Measurements from ENCODE around the gene ACADL. TPM values are rescaled to one million over a fixed set of nuclear protein-coding genes. Genes with fewer than 3 reads are reported as not detected.

ACADL gene
- total and polyA plus RNA-seq, 2 of the 13 experiments (the other 11 are each of a cell fraction or from before 2014, with no cell fraction given): not detected

- Histone ChIP-seq H3K27ac (ENCODE audit: extremely low read length, insufficient read depth, low read length) (no peak overlapping the region), H3K36me3 (replicated peaks in 1 of 2; ENCODE audit: control insufficient read depth in 1 of 2, insufficient read depth in 2 of 2, low read length in 2 of 2) (no peaks in the 10 kb centered on the region), H3K4me1 (ENCODE audit: insufficient read depth, low read length) (peaks cover 11% of the 10 kb centered on the region), H4K20me1 (ENCODE audit: insufficient read depth, low read length) (no peaks in the 10 kb centered on the region), H3K4me2 (ENCODE audit: low read depth, low read length) (no peak overlapping the region), H3K9me3 (ENCODE audit: low read length) (0 out of 2 replicates have a peak, but pooled peaks cover 13% of the 10 kb centered on the region), H2AFZ (ENCODE audit: low read length) (no peak overlapping the region), H3K4me3 (replicated peaks in 1 of 3; ENCODE audit: insufficient read depth in 1 of 3, low read depth in 2 of 3, low read length in 3 of 3) (no peak overlapping the region), H3K27me3 (ENCODE audit: control insufficient read depth in 1 of 2, insufficient read depth in 2 of 2, low read length in 2 of 2) (no peaks in the 10 kb centered on the region), H3K79me2 (ENCODE audit: insufficient read depth, low read length) (no peaks in the 10 kb centered on the region), H3K9ac (ENCODE audit: insufficient read depth, low read depth, low read length) (no peak overlapping the region)
- ATAC-seq (no peak), DNase-seq (ENCODE audit: low spot score) (no peak), FAIRE-seq (no peak)
- intact Hi-C loops (cut with micrococcal nuclease; ENCODE audit: unreplicated experiment) (no loop called here), in situ Hi-C loops (cut with HindIII; ENCODE audit: extremely low pct_ligation_motif_present, low pct_unique_long_range_greater_than_20kb) (loop anchor here (25.0 kb wide), 1 partner anchor 1801 kb away; no protein-coding TSS in a partner anchor)
- CTCF ChIA-PET (ENCODE audit: low intra/inter-chr PET ratio, low total read pairs): no interaction called here
- 14% methylated on average over 2 of the region's 2 CpGs for WGBS (ENCODE audit: low lambda C conversion rate)
- TF ChIP-seq ZSCAN21 (CRISPR knock-in tag; IDR thresholded peaks at IDR 0.05; ENCODE audit: borderline replicate concordance): no peak
- no peak for TF ChIP-seq CREB3 (CRISPR knock-in tag; IDR thresholded peaks at IDR 0.05)
- TF ChIP-seq SP1 (IDR thresholded peaks at IDR 0.05): no peak
- no peak for TF ChIP-seq SP1 (CRISPR knock-in tag; IDR thresholded peaks at IDR 0.05)
- TF ChIP-seq PBX2 (CRISPR knock-in tag; IDR thresholded peaks at IDR 0.05): no peak
- no peak for TF ChIP-seq ZMYM2 (CRISPR knock-in tag; IDR thresholded peaks at IDR 0.05)
- BruUV-seq (replicated peaks): no TSS peak
- POLR2A ChIA-PET: no interaction called here
Measured at GRCh38 chr2:210188755-210189154, 36.5 kb downstream of the ACADL start.

- DNase-seq (ENCODE audit: low spot score): no peak
- no peaks in the 10 kb centered on the region for H3K36me3 ChIP-seq (replicated peaks in 1 of 2; ENCODE audit: control insufficient read depth in 1 of 2, insufficient read depth in 2 of 2, low read length in 2 of 2)
- ChIA-PET CTCF (ENCODE audit: low intra/inter-chr PET ratio, low total read pairs) (no interaction called here), POLR2A (no interaction called here)
- H3K27ac ChIP-seq (ENCODE audit: extremely low read length, insufficient read depth, low read length): no peak overlapping the region
- WGBS (ENCODE audit: low lambda C conversion rate): 22% methylated on average over 3 of the region's 3 CpGs
- no peaks in the 10 kb centered on the region for H3K27me3 ChIP-seq (ENCODE audit: control insufficient read depth in 1 of 2, insufficient read depth in 2 of 2, low read length in 2 of 2)
- TF ChIP-seq RORA (CRISPR knock-in tag; IDR thresholded peaks at IDR 0.05) (no peak), HMGXB4 (CRISPR knock-in tag; IDR thresholded peaks at IDR 0.05; ENCODE audit: borderline replicate concordance in 1 of 2, low read depth in 1 of 2) (no peak), FOXK1 (CRISPR knock-in tag; IDR thresholded peaks at IDR 0.05; ENCODE audit: borderline replicate concordance, low read depth) (no peak), ZNF556 (CRISPR knock-in tag; IDR thresholded peaks at IDR 0.05; ENCODE audit: borderline replicate concordance) (no peak)
- H3K4me1 ChIP-seq (ENCODE audit: insufficient read depth, low read length): peaks cover 11% of the 10 kb centered on the region
- in situ Hi-C loops (cut with HindIII; ENCODE audit: extremely low pct_ligation_motif_present, low pct_unique_long_range_greater_than_20kb): loop anchor here (25.0 kb wide), 1 partner anchor 1801 kb away; no protein-coding TSS in a partner anchor
- no TSS peak for BruUV-seq (replicated peaks)
- no peak overlapping the region for H3K9ac ChIP-seq (ENCODE audit: insufficient read depth, low read depth, low read length)
- H3K79me2 ChIP-seq (ENCODE audit: insufficient read depth, low read length): no peaks in the 10 kb centered on the region
- H3K4me3 ChIP-seq (replicated peaks in 1 of 3; ENCODE audit: insufficient read depth in 1 of 3, low read depth in 2 of 3, low read length in 3 of 3): no peak overlapping the region
- H3K4me2 ChIP-seq (ENCODE audit: low read depth, low read length): no peak overlapping the region
- H3K9me3 ChIP-seq (ENCODE audit: low read length): 0 out of 2 replicates have a peak, but pooled peaks cover 13% of the 10 kb centered on the region
- intact Hi-C loops (cut with micrococcal nuclease; ENCODE audit: unreplicated experiment): no loop called here
- no peaks in the 10 kb centered on the region for H4K20me1 ChIP-seq (ENCODE audit: insufficient read depth, low read length)
- FAIRE-seq: no peak
- ATAC-seq: no peak
- no peak overlapping the region for H2AFZ ChIP-seq (ENCODE audit: low read length)
Measured at GRCh38 chr2:210188190-210188589, 37.1 kb downstream of the ACADL start.

Measured in HepG2 (cell line).